ENCODE results near the gene JAKMIP1. TPM values are rescaled to one million over a fixed set of nuclear protein-coding genes. Genes with fewer than 3 reads are reported as not detected.

The JAKMIP1 gene
- total RNA-seq, 1 experiment from 2014 or later, result not detected

- Mint-ChIP-seq H3K27me3 (ENCODE audit: insufficient read depth, unreplicated experiment) (peaks cover 14% of the 10 kb centered on the region), H3K9me3 (ENCODE audit: unreplicated experiment) (no peaks in the 10 kb centered on the region), H3K4me3 (ENCODE audit: unreplicated experiment) (no peak overlapping the region), H3K36me3 (ENCODE audit: insufficient read depth, unreplicated experiment) (no peaks in the 10 kb centered on the region), H3K4me1 (ENCODE audit: low read depth, unreplicated experiment) (no peaks in the 10 kb centered on the region), H3K27ac (ENCODE audit: unreplicated experiment) (no peak overlapping the region)
- no TSS peak for BruUV-seq (replicated peaks)
- CTCF ChIA-PET, result no interaction called here
- no peaks in the 10 kb centered on the region for H3K4me1 ChIP-seq
- POLR2A ChIA-PET, result no interaction called here
- TF ChIP-seq CTCF (IDR thresholded peaks at IDR 0.05; ENCODE audit: insufficient read depth in 1 of 2, low read depth in 1 of 2, low read length in 1 of 2, severe bottlenecking in 1 of 2, unreplicated experiment in 1 of 2), result no peak
- H3K27me3 ChIP-seq (replicated peaks; ENCODE audit: control insufficient read depth, insufficient read depth, low read length), result no peaks in the 10 kb centered on the region; the same call in 1 of the 2 replicates
- H3K4me3 ChIP-seq (ENCODE audit: low read depth, low read length), result no peak overlapping the region
- H3K36me3 ChIP-seq (ENCODE audit: control insufficient read depth, insufficient read depth, low read length), result no peaks in the 10 kb centered on the region
- DNase-seq, result no peak
- no peaks in the 10 kb centered on the region for H3K9me3 ChIP-seq
- intact Hi-C loops (cut with micrococcal nuclease; ENCODE audit: unreplicated experiment), result no loop called here
Observed at GRCh38 chr4:6120361-6120760, 80.0 kb downstream of the JAKMIP1 start.

- H3K4me3 ChIP-seq (ENCODE audit: low read depth, low read length), result no peak overlapping the region
- intact Hi-C loops (cut with micrococcal nuclease; ENCODE audit: unreplicated experiment), result no loop called here
- H3K4me1 Mint-ChIP-seq (ENCODE audit: low read depth, unreplicated experiment), result no peaks in the 10 kb centered on the region
- no peaks in the 10 kb centered on the region for H3K9me3 Mint-ChIP-seq (ENCODE audit: unreplicated experiment)
- H3K4me1 ChIP-seq, result no peaks in the 10 kb centered on the region
- H3K36me3 Mint-ChIP-seq (ENCODE audit: insufficient read depth, unreplicated experiment), result no peaks in the 10 kb centered on the region
- no peak for DNase-seq
- H3K27ac Mint-ChIP-seq (ENCODE audit: unreplicated experiment), result no peak overlapping the region
- POLR2A ChIA-PET, result no interaction called here
- no peaks in the 10 kb centered on the region for H3K36me3 ChIP-seq (ENCODE audit: control insufficient read depth, insufficient read depth, low read length)
- no peaks in the 10 kb centered on the region; the same call in 1 of the 2 replicates for H3K27me3 ChIP-seq (replicated peaks; ENCODE audit: control insufficient read depth, insufficient read depth, low read length)
- TF ChIP-seq CTCF (IDR thresholded peaks at IDR 0.05; ENCODE audit: insufficient read depth in 1 of 2, low read depth in 1 of 2, low read length in 1 of 2, severe bottlenecking in 1 of 2, unreplicated experiment in 1 of 2), result no peak
- no TSS peak for BruUV-seq (replicated peaks)
- no peaks in the 10 kb centered on the region for H3K9me3 ChIP-seq
- no peak overlapping the region for H3K4me3 Mint-ChIP-seq (ENCODE audit: unreplicated experiment)
- H3K27me3 Mint-ChIP-seq (ENCODE audit: insufficient read depth, unreplicated experiment), result peaks cover 16% of the 10 kb centered on the region
- CTCF ChIA-PET, result no interaction called here
Observed at GRCh38 chr4:6119507-6120020, 80.8 kb downstream of the JAKMIP1 start.

GRCh38 chr4:6118201-6118600 is 82.1 kb downstream of the JAKMIP1 start:
- peaks cover 19% of the 10 kb centered on the region for H3K27me3 Mint-ChIP-seq (ENCODE audit: insufficient read depth, unreplicated experiment)
- H3K36me3 Mint-ChIP-seq (ENCODE audit: insufficient read depth, unreplicated experiment), result no peaks in the 10 kb centered on the region
- intact Hi-C loops (cut with micrococcal nuclease; ENCODE audit: unreplicated experiment), result no loop called here
- H3K4me3 Mint-ChIP-seq (ENCODE audit: unreplicated experiment), result no peak overlapping the region
- H3K4me1 ChIP-seq, result no peaks in the 10 kb centered on the region
- POLR2A ChIA-PET, result no interaction called here
- no peaks in the 10 kb centered on the region for H3K4me1 Mint-ChIP-seq (ENCODE audit: low read depth, unreplicated experiment)
- H3K9me3 ChIP-seq, result no peaks in the 10 kb centered on the region
- TF ChIP-seq CTCF (IDR thresholded peaks at IDR 0.05; ENCODE audit: insufficient read depth in 1 of 2, low read depth in 1 of 2, low read length in 1 of 2, severe bottlenecking in 1 of 2, unreplicated experiment in 1 of 2), result no peak
- no TSS peak for BruUV-seq (replicated peaks)
- no peak overlapping the region for H3K27ac Mint-ChIP-seq (ENCODE audit: unreplicated experiment)
- CTCF ChIA-PET, result no interaction called here
- no peak overlapping the region for H3K4me3 ChIP-seq (ENCODE audit: low read depth, low read length)
- H3K36me3 ChIP-seq (ENCODE audit: control insufficient read depth, insufficient read depth, low read length), result no peaks in the 10 kb centered on the region
- no peak for DNase-seq
- H3K27me3 ChIP-seq (replicated peaks; ENCODE audit: control insufficient read depth, insufficient read depth, low read length), result no peaks in the 10 kb centered on the region; the same call in 1 of the 2 replicates
- no peaks in the 10 kb centered on the region for H3K9me3 Mint-ChIP-seq (ENCODE audit: unreplicated experiment)
